HG03159 (cell line): ENCODE measurements around the gene STK17B.

ENCODE experiments used
- ATAC-seq: cut with Tn5 transposase; IDR thresholded peaks from one replicate; pipeline ENCODE4 v1.9.1; 2021; ENCODE audit warnings: mild to moderate bottlenecking, moderate library complexity; ENCODE audit not compliant: unreplicated experiment

The STK17B gene

GRCh38 chr2:196159221-196159892 lies 12.0 kb downstream of the STK17B start:
- no peak for ATAC-seq

GRCh38 chr2:196155575-196155974 lies 15.8 kb downstream of the STK17B start:
- no peak for ATAC-seq

- no peak for ATAC-seq
Observed at GRCh38 chr2:196153480-196153879, 17.9 kb downstream of the STK17B start.

GRCh38 chr2:196149948-196150347 lies 21.4 kb downstream of the STK17B start:
- peak; percentile 50 for ATAC-seq

- no peak for ATAC-seq
Observed at GRCh38 chr2:196148736-196149135, 22.6 kb downstream of the STK17B start.

GRCh38 chr2:196145256-196145655 lies 26.1 kb downstream of the STK17B start:
- no peak for ATAC-seq

GRCh38 chr2:196144513-196145126 lies 26.8 kb downstream of the STK17B start:
- no peak for ATAC-seq

- no peak for ATAC-seq
Observed at GRCh38 chr2:196143730-196144131, 27.6 kb downstream of the STK17B start.

- ATAC-seq = no peak
Observed at GRCh38 chr2:196142825-196143224, 28.6 kb downstream of the STK17B start.

- no peak for ATAC-seq
Observed at GRCh38 chr2:196140213-196140612, 31.2 kb downstream of the STK17B start.

- no peak for ATAC-seq
Observed at GRCh38 chr2:196137271-196137670, 34.1 kb downstream of the STK17B start.

GRCh38 chr2:196136151-196136550 lies 35.2 kb downstream of the STK17B start:
- no peak for ATAC-seq

GRCh38 chr2:196131949-196132925 lies 39.1 kb downstream of the STK17B start:
- ATAC-seq = no peak

- no peak for ATAC-seq
Observed at GRCh38 chr2:196131384-196131937, 39.9 kb downstream of the STK17B start.

GRCh38 chr2:196130039-196130825 lies 41.1 kb downstream of the STK17B start:
- no peak for ATAC-seq

GRCh38 chr2:196128749-196129148 lies 42.6 kb downstream of the STK17B start:
- no peak for ATAC-seq

- no peak for ATAC-seq
Observed at GRCh38 chr2:196125596-196125995, 45.8 kb downstream of the STK17B start.

GRCh38 chr2:196123679-196124373 lies 47.6 kb downstream of the STK17B start:
- ATAC-seq = no peak

- no peak for ATAC-seq
Observed at GRCh38 chr2:196119926-196120325, 51.5 kb downstream of the STK17B start.

GRCh38 chr2:196117214-196117705 lies 54.1 kb downstream of the STK17B start:
- ATAC-seq = no peak
